IMR-90 (cell line): ENCODE measurements around the gene EEPD1. TPM values are rescaled to one million over a fixed set of nuclear protein-coding genes. Genes with fewer than 3 reads are reported as not detected.

ENCODE experiments used
- ATAC-seq: fragments of 200-7000 bp; cut with Tn5 transposase; 2 replicates; pipeline ENCODE4 v1.9.1; 2020; ENCODE audit warnings: low read depth, mild to moderate bottlenecking, moderate library complexity
- BruUV-seq: library from RNA; stranded (reverse); fragments of 400-500 nt; replicated peaks from 2 replicates; lab custom pipeline; 2021; lab: Mats Ljungman, UMichigan
- CTCF ChIA-PET: fragments of 300-600 bp; formaldehyde crosslinking; extraction: SDS; loops from one replicate; lab custom pipeline; 2021; ENCODE audit warnings: antibody characterized with exemption; lab: Yijun Ruan, JAX
- POLR2A ChIA-PET: fragments of 300-600 bp; sonication (Branson Sonifier 250); formaldehyde crosslinking; loops from one replicate; lab custom pipeline; 2022; ENCODE audit warnings: antibody characterized with exemption; ENCODE audit not compliant: unreplicated experiment; lab: Charles Lee
- DNase-seq: peaks from one replicate; pipeline ENCODE4 v3.0.0; 2013
- H2AFZ ChIP-seq: replicated peaks from 2 replicates; pipeline ENCODE3; 2013; ENCODE audit warnings: low read length, mild to moderate bottlenecking; ENCODE audit not compliant: poor library complexity
- H2AK5ac ChIP-seq: 2 replicates; pipeline ENCODE4 v1.6.1; 2013; ENCODE audit warnings: low read depth, low read length, inconsistent platforms
- H2AK9ac ChIP-seq: replicated peaks from 2 replicates; pipeline ENCODE3; 2013; ENCODE audit warnings: mild to moderate bottlenecking, low read depth, low read length, moderate library complexity; ENCODE audit not compliant: poor library complexity
- H2BK120ac ChIP-seq: 2 replicates; pipeline ENCODE4 v1.6.1; 2013; ENCODE audit warnings: low read depth, low read length, inconsistent platforms
- H2BK15ac ChIP-seq: 3 replicates; pipeline ENCODE4 v1.6.1; 2013; ENCODE audit warnings: low read depth, low read length, inconsistent platforms
- H2BK20ac ChIP-seq: 2 replicates; pipeline ENCODE4 v1.6.1; 2013; ENCODE audit warnings: low read depth, mild to moderate bottlenecking, inconsistent platforms, low read length, moderate library complexity
- H2BK5ac ChIP-seq: 2 replicates; pipeline ENCODE4 v1.6.1; 2013; ENCODE audit warnings: mild to moderate bottlenecking, low read depth, low read length, inconsistent platforms; ENCODE audit not compliant: poor library complexity, severe bottlenecking
- H3K14ac ChIP-seq: replicated peaks from 2 replicates; pipeline ENCODE4 v1.6.1; 2013; ENCODE audit warnings: low read depth, low read length, inconsistent platforms
- H3K18ac ChIP-seq: 2 replicates; pipeline ENCODE4 v1.6.1; 2013; ENCODE audit warnings: low read depth, low read length, control low read depth
- H3K23ac ChIP-seq: 2 replicates; pipeline ENCODE4 v1.6.1; 2013; ENCODE audit warnings: low read depth, low read length, inconsistent platforms
- H3K27ac ChIP-seq: 2 replicates; pipeline ENCODE4 v1.5.1; 2013; ENCODE audit warnings: mild to moderate bottlenecking, control low read depth, low read length; ENCODE audit not compliant: insufficient read depth
- H3K27me3 ChIP-seq: 2 replicates; pipeline ENCODE4 v1.6.1; 2013; ENCODE audit warnings: low read length; ENCODE audit not compliant: control insufficient read depth, insufficient read depth
- H3K36me3 ChIP-seq: 2 replicates; pipeline ENCODE4 v1.6.1; 2013; ENCODE audit warnings: low read length, mixed read lengths; ENCODE audit not compliant: control insufficient read depth, insufficient read depth
- H3K4ac ChIP-seq: 2 replicates; pipeline ENCODE4 v1.6.1; 2013; ENCODE audit warnings: low read depth, low read length, inconsistent platforms
- H3K4me1 ChIP-seq: 2 replicates; pipeline ENCODE4 v1.6.1; 2013; ENCODE audit warnings: low read length, mixed read lengths; ENCODE audit not compliant: control insufficient read depth, insufficient read depth
- H3K4me2 ChIP-seq: 2 replicates; pipeline ENCODE4 v1.6.1; 2013; ENCODE audit warnings: low read depth, mild to moderate bottlenecking, control low read depth, low read length, moderate library complexity
- H3K4me3 ChIP-seq: 2 replicates; pipeline ENCODE4 v1.5.1; 2013; ENCODE audit warnings: low read depth, mild to moderate bottlenecking, control low read depth, low read length, moderate library complexity; ENCODE audit not compliant: insufficient read depth
- H3K56ac ChIP-seq: 2 replicates; pipeline ENCODE4 v1.6.1; 2013; ENCODE audit warnings: low read length, inconsistent platforms; ENCODE audit not compliant: insufficient read depth; ENCODE audit errors: extremely low read depth
- H3K79me1 ChIP-seq, 2 experiments: 2 replicates each; pipeline ENCODE4 v1.6.1; 2013; ENCODE audit warnings: low read length in 2 of 2, inconsistent platforms in 1 of 2, low read depth in 1 of 2
- H3K9ac ChIP-seq: 2 replicates; pipeline ENCODE4 v1.6.1; 2013; ENCODE audit warnings: low read depth, low read length, control low read depth
- H3K9me1 ChIP-seq: 2 replicates; pipeline ENCODE4 v1.6.1; 2013; ENCODE audit warnings: low read length, inconsistent platforms; ENCODE audit not compliant: insufficient read depth
- H3K9me3 ChIP-seq: 2 replicates; pipeline ENCODE4 v1.6.1; 2013; ENCODE audit warnings: low read length; ENCODE audit not compliant: control insufficient read depth, insufficient read depth
- H4K20me1 ChIP-seq: 2 replicates; pipeline ENCODE4 v1.6.1; 2013; ENCODE audit warnings: low read length, inconsistent platforms; ENCODE audit not compliant: insufficient read depth
- H4K5ac ChIP-seq: 2 replicates; pipeline ENCODE4 v1.6.1; 2013; ENCODE audit warnings: mild to moderate bottlenecking, low read depth, low read length, control low read depth
- H4K8ac ChIP-seq, 2 experiments: 2 replicates each; pipeline ENCODE4 v1.6.1; 2013; ENCODE audit warnings: low read depth in 2 of 2, low read length in 2 of 2, control low read depth in 1 of 2, inconsistent platforms in 1 of 2
- H4K91ac ChIP-seq: 2 replicates; pipeline ENCODE4 v1.6.1; 2013; ENCODE audit warnings: low read depth, low read length, inconsistent platforms; ENCODE audit not compliant: insufficient read depth
- BHLHE40 ChIP-seq: fragments of 150-350 bp; IDR thresholded peaks from 2 replicates; pipeline ENCODE4 v1.6.1; 2016; ENCODE audit warnings: mild to moderate bottlenecking, low read depth, low read length
- CEBPB ChIP-seq: IDR thresholded peaks from 2 replicates; pipeline ENCODE4 v1.6.1; 2012; ENCODE audit warnings: low read depth, low read length, improper control_type of control experiment
- CHD1 ChIP-seq: IDR thresholded peaks from 2 replicates; pipeline ENCODE4 v1.6.1; 2012; ENCODE audit warnings: low read depth, low read length, improper control_type of control experiment
- CTCF ChIP-seq: conservative IDR thresholded peaks from 2 replicates; pipeline ENCODE4 v1.5.1; 2012; ENCODE audit warnings: mild to moderate bottlenecking, low read depth, low read length, improper control_type of control experiment
- ELK1 ChIP-seq: fragments of 150-350 bp; IDR thresholded peaks from 2 replicates; pipeline ENCODE4 v1.6.1; 2016; ENCODE audit warnings: low read depth, mild to moderate bottlenecking, low read length, moderate library complexity, borderline replicate concordance
- FOS ChIP-seq: fragments of 150-350 bp; IDR thresholded peaks from 2 replicates; pipeline ENCODE4 v1.6.1; 2016; ENCODE audit warnings: low read depth, low read length
- MAFK ChIP-seq: IDR thresholded peaks from 2 replicates; pipeline ENCODE4 v1.6.1; 2012; ENCODE audit warnings: low read depth, low read length, improper control_type of control experiment
- MXI1 ChIP-seq: IDR thresholded peaks from 2 replicates; pipeline ENCODE4 v1.6.1; 2012; ENCODE audit warnings: low read depth, mild to moderate bottlenecking, low read length, moderate library complexity, borderline replicate concordance
- NFE2L2 ChIP-seq: fragments of 150-350 bp; IDR thresholded peaks from 2 replicates; pipeline ENCODE4 v1.6.1; 2016; ENCODE audit warnings: low read depth, mild to moderate bottlenecking, low read length
- POLR2A ChIP-seq: IDR thresholded peaks from 2 replicates; pipeline ENCODE4 v1.6.1; 2012; ENCODE audit warnings: mild to moderate bottlenecking, low read depth, low read length
- RAD21 ChIP-seq: IDR thresholded peaks from 2 replicates; pipeline ENCODE4 v1.6.1; 2012; ENCODE audit warnings: low read length, improper control_type of control experiment
- RCOR1 ChIP-seq: IDR thresholded peaks from 2 replicates; pipeline ENCODE4 v1.6.1; 2012; ENCODE audit warnings: mild to moderate bottlenecking, low read length, improper control_type of control experiment; ENCODE audit not compliant: insufficient replicate concordance
- RFX5 ChIP-seq: IDR thresholded peaks from 2 replicates; pipeline ENCODE4 v1.8.0; 2012; ENCODE audit warnings: low read depth, mild to moderate bottlenecking, low read length, moderate library complexity
- SMC3 ChIP-seq: fragments of 150-350 bp; IDR thresholded peaks from 2 replicates; pipeline ENCODE4 v1.6.1; 2016; ENCODE audit warnings: low read depth, mild to moderate bottlenecking, antibody characterized with exemption, low read length, moderate library complexity
- WGBS, 2 experiments: methylation state at CpG; one replicate each; pipeline versions ENCODE4 v1.1.5 to v1.1.7; 2013; ENCODE audit warnings: missing lambda C conversion rate in 2 of 2; ENCODE audit not compliant: insufficient read length in 1 of 2; ENCODE audit errors: extremely low coverage in 2 of 2; 5-methylcytosine and 5-hydroxymethylcytosine counted together
- dilution Hi-C: fragments of 300-500 bp; cut with HindIII; formaldehyde crosslinking; loops from one replicate; pipeline ENCODE4 v1.14.3; 2018; ENCODE audit warnings: low sequenced_read_pairs; ENCODE audit not compliant: unreplicated experiment
- in situ Hi-C: fragments of 300-500 bp; cut with MboI; formaldehyde crosslinking; loops from 3 replicates; pipeline ENCODE4 v1.14.3; 2019; ENCODE audit warnings: low sequenced_read_pairs, inconsistent platforms, mixed read lengths
- intact Hi-C: fragments of 100-400 bp; cut with micrococcal nuclease; formaldehyde crosslinking; loops from 2 replicates; pipeline ENCODE4 v1.10.0; 2022
- polyA plus RNA-seq, 3 experiments: library from polyadenylated mRNA; depleted of rRNA; stranded (reverse); fragments of >200 nt; gene quantifications; 2 replicates each; pipeline ENCODE4 v1.2.3, GENCODE V29; 2012; ENCODE audit warnings: low replicate concordance in 1 of 3
- total RNA-seq: library from RNA; depleted of rRNA; stranded (reverse); fragments of >200 nt; gene quantifications from 2 replicates; pipeline ENCODE4 v1.2.3, GENCODE V29; 2012
- TF ChIP-seq, protein P1 (sequence below): fragments of 150-350 bp; IDR thresholded peaks from 2 replicates; pipeline ENCODE4 v1.6.1; 2017; ENCODE audit warnings: mild to moderate bottlenecking, antibody characterized with exemption, low read length, low read depth

The EEPD1 gene
- total and polyA plus RNA-seq, 2 of the 4 experiments (the other 2 are of a cell fraction): 7.3 to 15.2 TPM

DNA sequence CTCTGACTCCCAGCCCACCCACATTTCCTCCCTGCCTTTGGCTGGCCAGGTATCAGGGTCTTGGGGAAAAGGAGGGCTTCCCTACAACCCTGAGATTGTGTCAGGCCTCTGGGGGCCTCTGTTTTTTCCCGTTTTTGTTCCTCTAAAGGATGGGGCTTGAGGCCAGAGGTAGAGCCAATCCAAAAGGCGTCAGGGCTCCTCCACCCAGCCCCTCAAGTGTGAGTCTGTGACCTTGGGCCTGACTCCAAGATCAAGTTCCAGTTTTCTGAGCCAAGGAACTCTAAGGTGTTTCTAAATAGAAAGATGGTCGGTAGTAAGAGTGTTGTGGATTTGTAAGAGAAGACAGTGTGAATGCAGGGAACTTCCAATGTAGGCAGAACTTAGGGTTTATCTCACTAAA, 6.6 kb downstream of the EEPD1 start:
- Histone ChIP-seq H3K4me2 (no peak overlapping the region), H4K8ac (no peak overlapping the region), H3K14ac (no peak overlapping the region), H3K4me1 (peaks cover 12% of the 10 kb centered on the region), H3K4me3 (no peak overlapping the region), H2BK120ac (no peak overlapping the region), H3K9ac (no peak overlapping the region), H3K56ac (no peak overlapping the region), H3K27ac (no peak overlapping the region), H3K4ac (no peak overlapping the region), H4K20me1 (peaks cover 14% of the 10 kb centered on the region; the same call in 1 of the 2 replicates), H3K79me1 (peaks cover 22 to 71% of the 10 kb centered on the region in 2 experiments), H2AK5ac (no peak overlapping the region), H3K36me3 (peaks cover 6% of the 10 kb centered on the region), H4K5ac (no peak overlapping the region), H2BK5ac (no peak overlapping the region), H3K9me1 (peaks cover 23% of the 10 kb centered on the region), H3K9me3 (no peaks in the 10 kb centered on the region), H3K23ac (no peak overlapping the region), H2AFZ (no peak overlapping the region), H2BK20ac (no peak overlapping the region), H2AK9ac (no peak overlapping the region), H3K27me3 (no peaks in the 10 kb centered on the region), H3K18ac (no peak overlapping the region), H2BK15ac (no peak overlapping the region), H4K91ac (no peak overlapping the region)
- ATAC-seq (no peak), DNase-seq (no peak)
- no CpG with 5 or more reads among the region's 3 CpGs for WGBS, 2 experiments
- in situ Hi-C loops (no loop called here), intact Hi-C loops (loop anchor here (5.0 to 10.0 kb wide), 3 partner anchors 33 to 175 kb away; no protein-coding TSS in a partner anchor), dilution Hi-C loops (no loop called here)
- ChIA-PET POLR2A (no interaction called here), CTCF (no interaction called here)
- TF ChIP-seq MAFK (no peak), POLR2A (no peak), BHLHE40 (no peak), FOS (no peak), CTCF (no peak), RCOR1 (no peak), SMC3 (no peak), MXI1 (no peak), RAD21 (no peak), NFE2L2 (no peak), ELK1 (no peak), CHD1 (no peak), RFX5 (no peak), CEBPB (no peak)
- TF ChIP-seq, protein P1, sequence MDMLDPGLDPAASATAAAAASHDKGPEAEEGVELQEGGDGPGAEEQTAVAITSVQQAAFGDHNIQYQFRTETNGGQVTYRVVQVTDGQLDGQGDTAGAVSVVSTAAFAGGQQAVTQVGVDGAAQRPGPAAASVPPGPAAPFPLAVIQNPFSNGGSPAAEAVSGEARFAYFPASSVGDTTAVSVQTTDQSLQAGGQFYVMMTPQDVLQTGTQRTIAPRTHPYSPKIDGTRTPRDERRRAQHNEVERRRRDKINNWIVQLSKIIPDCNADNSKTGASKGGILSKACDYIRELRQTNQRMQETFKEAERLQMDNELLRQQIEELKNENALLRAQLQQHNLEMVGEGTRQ: no peak
- no TSS peak for BruUV-seq
